Measurements from ENCODE around the gene RUNX2. TPM values are rescaled to one million over a fixed set of nuclear protein-coding genes. Genes with fewer than 3 reads are reported as not detected.

Gene RUNX2
- total and polyA plus RNA-seq, 3 donors from 2014 or later = 2.9 to 6.0 (median 4.3) TPM

DNA sequence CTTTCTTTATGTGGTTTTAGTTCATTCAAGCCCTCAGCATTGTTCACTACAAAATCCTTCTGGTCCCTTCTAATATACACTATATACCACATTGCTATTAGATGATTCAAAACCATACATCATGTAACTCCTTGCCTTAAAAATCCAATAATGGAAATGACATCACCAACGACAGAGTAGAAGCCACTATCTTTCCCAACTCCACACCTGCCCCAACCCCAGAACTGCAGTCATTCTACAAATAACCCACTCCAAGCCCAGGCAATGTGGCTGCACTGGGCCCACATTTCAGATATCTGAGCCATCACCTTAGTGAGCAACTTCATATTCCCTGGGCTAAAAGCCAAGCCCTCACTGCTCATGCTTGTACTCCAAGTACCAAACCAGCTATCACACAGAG is 22.6 kb upstream of the RUNX2 start:
- no peaks in the 10 kb centered on the region for H3K4me1 ChIP-seq
- intact Hi-C loops (cut with DNase I; ENCODE audit: low total_unique reads) = no loop called here
- WGBS, 2 donors = 84 to 100% methylated on average over 1 of the region's 1 CpG
- DNase-seq = no peak
- TF ChIP-seq, protein P1, sequence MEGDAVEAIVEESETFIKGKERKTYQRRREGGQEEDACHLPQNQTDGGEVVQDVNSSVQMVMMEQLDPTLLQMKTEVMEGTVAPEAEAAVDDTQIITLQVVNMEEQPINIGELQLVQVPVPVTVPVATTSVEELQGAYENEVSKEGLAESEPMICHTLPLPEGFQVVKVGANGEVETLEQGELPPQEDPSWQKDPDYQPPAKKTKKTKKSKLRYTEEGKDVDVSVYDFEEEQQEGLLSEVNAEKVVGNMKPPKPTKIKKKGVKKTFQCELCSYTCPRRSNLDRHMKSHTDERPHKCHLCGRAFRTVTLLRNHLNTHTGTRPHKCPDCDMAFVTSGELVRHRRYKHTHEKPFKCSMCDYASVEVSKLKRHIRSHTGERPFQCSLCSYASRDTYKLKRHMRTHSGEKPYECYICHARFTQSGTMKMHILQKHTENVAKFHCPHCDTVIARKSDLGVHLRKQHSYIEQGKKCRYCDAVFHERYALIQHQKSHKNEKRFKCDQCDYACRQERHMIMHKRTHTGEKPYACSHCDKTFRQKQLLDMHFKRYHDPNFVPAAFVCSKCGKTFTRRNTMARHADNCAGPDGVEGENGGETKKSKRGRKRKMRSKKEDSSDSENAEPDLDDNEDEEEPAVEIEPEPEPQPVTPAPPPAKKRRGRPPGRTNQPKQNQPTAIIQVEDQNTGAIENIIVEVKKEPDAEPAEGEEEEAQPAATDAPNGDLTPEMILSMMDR (IDR thresholded peaks at IDR 0.05) = no peak
- TF ChIP-seq POLR2A (IDR thresholded peaks at IDR 0.05) = no peak
- H3K27me3 ChIP-seq = no peaks in the 10 kb centered on the region
- no peaks in the 10 kb centered on the region for H3K9me3 ChIP-seq
- no peak overlapping the region for H3K27ac ChIP-seq
- H3K4me3 ChIP-seq = no peak overlapping the region
- no peaks in the 10 kb centered on the region for H3K36me3 ChIP-seq (ENCODE audit: low read depth, missing control alignments)

DNA sequence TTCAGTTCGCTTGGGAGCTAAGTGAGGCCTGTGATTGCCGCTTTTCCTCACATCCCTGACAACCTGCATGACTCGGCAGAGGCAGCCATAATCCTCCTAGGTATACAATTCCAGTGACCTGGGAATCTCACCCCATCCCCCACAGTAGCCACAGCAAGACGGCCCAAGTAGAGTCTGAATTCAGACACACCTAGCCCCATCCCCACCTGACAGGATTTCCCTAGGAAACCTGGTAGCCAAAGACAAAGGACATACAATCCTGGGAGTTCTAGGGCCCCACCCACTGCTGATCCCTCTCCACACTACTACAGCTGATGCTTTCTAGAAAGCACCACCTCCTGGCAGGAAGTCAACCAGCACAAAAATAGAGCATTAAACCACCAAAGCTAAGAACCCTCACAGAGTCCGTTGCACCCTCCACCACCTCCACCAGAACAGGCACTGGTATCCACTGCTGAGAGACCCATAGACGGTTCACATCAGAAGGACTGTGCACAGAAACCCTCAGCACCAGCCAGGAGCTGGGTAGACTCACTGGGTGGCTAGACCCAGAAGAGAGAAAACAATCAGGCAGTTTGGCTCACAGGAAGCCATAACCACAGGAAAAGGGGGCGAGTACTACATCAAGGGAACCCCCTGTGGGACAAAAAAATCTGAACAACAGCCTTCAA is 17.9 kb upstream of the RUNX2 start:
- no peak for TF ChIP-seq POLR2A (IDR thresholded peaks at IDR 0.05)
- TF ChIP-seq, protein P1 (IDR thresholded peaks at IDR 0.05) = no peak
- intact Hi-C loops (cut with DNase I; ENCODE audit: low total_unique reads) = no loop called here
- Histone ChIP-seq H3K4me3 (no peak overlapping the region), H3K4me1 (no peaks in the 10 kb centered on the region), H3K36me3 (ENCODE audit: low read depth, missing control alignments) (no peaks in the 10 kb centered on the region), H3K27ac (no peak overlapping the region), H3K27me3 (no peaks in the 10 kb centered on the region), H3K9me3 (no peaks in the 10 kb centered on the region)
- WGBS, 2 donors = 76 to 90% methylated on average over 7 of the region's 7 CpGs
- DNase-seq = no peak

DNA sequence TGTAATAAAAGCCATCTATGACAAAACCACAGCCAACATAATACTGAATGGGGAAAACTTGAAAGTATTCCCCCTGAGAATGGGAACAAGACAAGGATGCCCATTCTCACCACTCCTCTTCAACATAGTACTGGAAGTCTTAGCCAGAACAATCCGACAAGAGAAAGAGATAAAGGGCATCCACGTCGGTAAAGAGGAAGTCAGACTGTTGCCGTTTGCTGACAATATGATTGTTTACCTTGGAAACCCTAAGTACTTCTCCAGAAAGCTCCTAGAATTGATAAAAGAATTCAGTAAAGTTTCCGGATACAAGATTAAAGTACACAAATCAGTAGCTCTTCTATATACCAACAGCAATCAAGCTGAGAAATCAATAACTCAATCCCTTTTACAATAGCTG is 14.0 kb upstream of the RUNX2 start:
- H3K9me3 ChIP-seq = no peaks in the 10 kb centered on the region
- 60 to 62% methylated on average over 5 of the region's 5 CpGs for WGBS, 2 donors
- no peak for DNase-seq
- intact Hi-C loops (cut with DNase I; ENCODE audit: low total_unique reads) = no loop called here
- H3K27ac ChIP-seq = no peak overlapping the region
- TF ChIP-seq POLR2A (IDR thresholded peaks at IDR 0.05) = no peak
- TF ChIP-seq, protein P1 (IDR thresholded peaks at IDR 0.05) = no peak
- H3K27me3 ChIP-seq = no peaks in the 10 kb centered on the region
- H3K4me3 ChIP-seq = no peak overlapping the region
- no peaks in the 10 kb centered on the region for H3K4me1 ChIP-seq
- no peaks in the 10 kb centered on the region for H3K36me3 ChIP-seq (ENCODE audit: low read depth, missing control alignments)

DNA sequence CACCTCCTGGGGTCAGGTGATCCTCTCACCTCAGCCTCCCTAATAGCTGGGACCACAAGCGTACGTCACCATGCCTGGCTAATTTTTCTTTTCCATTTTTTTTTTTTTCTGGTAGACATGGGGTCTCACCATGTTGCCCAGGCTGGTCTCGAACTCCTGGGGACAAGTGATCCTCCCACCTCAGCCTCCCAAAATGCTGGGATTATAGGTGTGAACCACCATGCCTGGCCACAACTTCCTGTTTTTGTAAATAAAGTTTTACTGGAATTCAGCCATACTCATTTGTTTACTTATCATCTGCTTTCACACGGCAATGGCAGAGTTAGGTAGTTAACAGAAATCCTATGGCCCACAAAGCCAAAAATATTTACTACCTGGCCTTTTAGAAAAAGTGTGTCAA is 7.8 kb upstream of the RUNX2 start:
- Histone ChIP-seq H3K4me3 (no peak overlapping the region), H3K4me1 (no peaks in the 10 kb centered on the region), H3K36me3 (ENCODE audit: low read depth, missing control alignments) (no peaks in the 10 kb centered on the region), H3K9me3 (no peaks in the 10 kb centered on the region), H3K27me3 (no peaks in the 10 kb centered on the region), H3K27ac (no peak overlapping the region)
- TF ChIP-seq POLR2A (IDR thresholded peaks at IDR 0.05) = no peak
- TF ChIP-seq, protein P1 (IDR thresholded peaks at IDR 0.05) = no peak
- DNase-seq = no peak
- WGBS, 2 donors = 84 to 94% methylated on average over 4 of the region's 4 CpGs
- intact Hi-C loops (cut with DNase I; ENCODE audit: low total_unique reads) = no loop called here

DNA sequence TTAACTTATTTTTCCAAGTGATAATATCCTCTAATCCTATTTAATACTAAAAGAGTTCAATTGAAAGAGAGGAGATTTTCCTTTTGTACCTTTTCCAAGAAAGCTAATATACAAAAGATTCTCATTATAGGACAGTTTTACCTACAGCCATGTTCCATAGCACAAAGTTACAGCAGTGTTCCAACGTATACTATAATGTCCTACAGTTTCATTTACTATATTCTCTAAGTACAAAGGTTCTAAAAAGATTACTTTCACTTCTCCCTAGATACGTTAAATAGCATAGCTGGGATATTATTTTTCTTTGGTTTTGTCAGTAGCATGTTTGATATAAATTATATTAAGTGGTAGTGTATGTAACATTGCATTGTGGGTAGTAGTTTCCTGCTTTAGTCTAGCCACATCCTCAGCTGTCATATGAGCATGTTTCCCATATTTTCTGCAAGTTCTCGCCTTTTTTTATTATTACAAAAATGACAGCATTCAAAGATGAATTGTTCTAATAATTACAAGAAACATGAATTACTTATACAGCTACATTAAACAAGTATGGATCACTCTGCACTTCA is 4.4 kb upstream of the RUNX2 start:
- H3K4me3 ChIP-seq = no peak overlapping the region
- H3K4me1 ChIP-seq = no peaks in the 10 kb centered on the region
- no peak for DNase-seq
- intact Hi-C loops (cut with DNase I; ENCODE audit: low total_unique reads) = no loop called here
- H3K36me3 ChIP-seq (ENCODE audit: low read depth, missing control alignments) = no peaks in the 10 kb centered on the region
- H3K27me3 ChIP-seq = no peaks in the 10 kb centered on the region
- 77 to 95% methylated on average over 3 of the region's 3 CpGs for WGBS, 2 donors
- H3K27ac ChIP-seq = no peak overlapping the region
- no peaks in the 10 kb centered on the region for H3K9me3 ChIP-seq
- TF ChIP-seq POLR2A (IDR thresholded peaks at IDR 0.05) = no peak
- TF ChIP-seq, protein P1 (IDR thresholded peaks at IDR 0.05) = no peak

All from testis (tissue), 3 donors.